Neural progenitor cell (in vitro differentiated cells): ENCODE measurements around the gene FKBP9.

Experiments
- EZH2phosphoT487 ChIP-seq: fragments of 200-600 bp; sonication (generic); IDR thresholded peaks from 2 replicates; pipeline ENCODE4 v1.6.1; 2017; ENCODE audit warnings: antibody characterized with exemption
- TF ChIP-seq, protein P1 (sequence below): fragments of 200-600 bp; sonication (generic); IDR thresholded peaks from 2 replicates; pipeline ENCODE4 v1.5.1; 2017; ENCODE audit warnings: antibody characterized with exemption, mild to moderate bottlenecking

DNA sequence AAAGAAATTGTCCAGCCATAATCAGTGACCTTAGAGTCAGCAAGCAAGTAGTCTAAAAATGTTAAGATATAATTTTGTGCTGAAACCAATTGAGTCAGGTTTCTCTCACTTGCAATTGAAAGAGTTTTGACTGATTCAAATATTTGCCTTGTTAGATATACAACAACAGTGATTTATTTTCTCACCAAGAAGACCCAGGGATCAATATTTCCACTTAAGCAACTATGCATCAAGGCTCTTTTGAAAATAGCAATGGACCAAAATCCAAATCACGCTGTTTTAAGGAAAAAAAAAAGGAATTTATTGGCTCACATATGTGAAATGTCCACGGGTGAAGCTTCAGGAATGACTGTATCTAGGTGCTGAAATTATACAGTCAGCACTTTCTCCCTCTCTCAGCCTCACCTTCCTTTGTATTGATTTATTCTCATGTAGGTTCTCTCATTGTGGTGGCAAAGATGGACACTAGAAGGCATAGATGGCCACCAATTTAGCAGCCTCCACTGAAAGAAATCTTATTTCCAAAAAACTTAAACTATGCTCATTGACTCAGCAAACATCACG, 9.7 kb upstream of the FKBP9 start:
- TF ChIP-seq, protein P1, sequence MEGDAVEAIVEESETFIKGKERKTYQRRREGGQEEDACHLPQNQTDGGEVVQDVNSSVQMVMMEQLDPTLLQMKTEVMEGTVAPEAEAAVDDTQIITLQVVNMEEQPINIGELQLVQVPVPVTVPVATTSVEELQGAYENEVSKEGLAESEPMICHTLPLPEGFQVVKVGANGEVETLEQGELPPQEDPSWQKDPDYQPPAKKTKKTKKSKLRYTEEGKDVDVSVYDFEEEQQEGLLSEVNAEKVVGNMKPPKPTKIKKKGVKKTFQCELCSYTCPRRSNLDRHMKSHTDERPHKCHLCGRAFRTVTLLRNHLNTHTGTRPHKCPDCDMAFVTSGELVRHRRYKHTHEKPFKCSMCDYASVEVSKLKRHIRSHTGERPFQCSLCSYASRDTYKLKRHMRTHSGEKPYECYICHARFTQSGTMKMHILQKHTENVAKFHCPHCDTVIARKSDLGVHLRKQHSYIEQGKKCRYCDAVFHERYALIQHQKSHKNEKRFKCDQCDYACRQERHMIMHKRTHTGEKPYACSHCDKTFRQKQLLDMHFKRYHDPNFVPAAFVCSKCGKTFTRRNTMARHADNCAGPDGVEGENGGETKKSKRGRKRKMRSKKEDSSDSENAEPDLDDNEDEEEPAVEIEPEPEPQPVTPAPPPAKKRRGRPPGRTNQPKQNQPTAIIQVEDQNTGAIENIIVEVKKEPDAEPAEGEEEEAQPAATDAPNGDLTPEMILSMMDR = no peak
- no peak for TF ChIP-seq EZH2phosphoT487
